ENCODE measurements around the gene TPD52L3.

Gene TPD52L3

GRCh38 chr9:6328103-6328502 is at the start of gene TPD52L3:
Gene TPD52L3 (plus strand): TSS chr9:6328375. CDS start chr9:6328596, 221 bp downstream.
- no peak for DNase-seq

GRCh38 chr9:6301858-6302257 is 26.3 kb upstream of the TPD52L3 start:
- no peak for DNase-seq

GRCh38 chr9:6302417-6302816 is 25.8 kb upstream of the TPD52L3 start:
- DNase-seq: no peak

GRCh38 chr9:6304232-6304631 is 23.9 kb upstream of the TPD52L3 start:
- DNase-seq: peak; percentile 76

GRCh38 chr9:6305954-6306563 is 22.1 kb upstream of the TPD52L3 start:
- peak; percentile 51 for DNase-seq

GRCh38 chr9:6307551-6308096 is 20.6 kb upstream of the TPD52L3 start:
- DNase-seq: no peak

GRCh38 chr9:6330958-6331634 is 2.9 kb downstream of the TPD52L3 start:
- DNase-seq: no peak

- no peak for DNase-seq
Measured at GRCh38 chr9:6334305-6334704, 6.1 kb downstream of the TPD52L3 start.

- DNase-seq: no peak
Measured at GRCh38 chr9:6348766-6349165, 20.6 kb downstream of the TPD52L3 start.

GRCh38 chr9:6351737-6352136 is 23.6 kb downstream of the TPD52L3 start:
- no peak for DNase-seq

- DNase-seq: peak; percentile 65
Measured at GRCh38 chr9:6354072-6354686, 26.0 kb downstream of the TPD52L3 start.

- no peak for DNase-seq
Measured at GRCh38 chr9:6355728-6356127, 27.6 kb downstream of the TPD52L3 start.

- no peak for DNase-seq
Measured at GRCh38 chr9:6356441-6356840, 28.3 kb downstream of the TPD52L3 start.

- no peak for DNase-seq
Measured at GRCh38 chr9:6356904-6357303, 28.7 kb downstream of the TPD52L3 start.

- DNase-seq: no peak
Measured at GRCh38 chr9:6367128-6367890, 39.1 kb downstream of the TPD52L3 start.

GRCh38 chr9:6368831-6369230 is 40.7 kb downstream of the TPD52L3 start:
- DNase-seq: no peak

Data from NCI-H82 (cell line).